Hippocampal formation (tissue), 2 donors: ENCODE measurements around the gene URB1.
A peak's percentile ranks its signal among the peaks of the same experiment; 100 is the strongest.
"Not testable (repeated sequence)": the region's sequence is repeated elsewhere in the genome, so short reads cannot be mapped to it uniquely, and the experiment has no call there.

ENCODE experiments used
- DNase-seq, 2 donors: peaks; one replicate each; lab custom pipeline; 2025; lab: John Stamatoyannopoulos, UW

URB1 gene

GRCh38 chr21:32319012-32319411 is 73.8 kb downstream of the URB1 start:
- no peak for DNase-seq

GRCh38 chr21:32317726-32318125 is 75.1 kb downstream of the URB1 start:
- DNase-seq, result no peak

DNA sequence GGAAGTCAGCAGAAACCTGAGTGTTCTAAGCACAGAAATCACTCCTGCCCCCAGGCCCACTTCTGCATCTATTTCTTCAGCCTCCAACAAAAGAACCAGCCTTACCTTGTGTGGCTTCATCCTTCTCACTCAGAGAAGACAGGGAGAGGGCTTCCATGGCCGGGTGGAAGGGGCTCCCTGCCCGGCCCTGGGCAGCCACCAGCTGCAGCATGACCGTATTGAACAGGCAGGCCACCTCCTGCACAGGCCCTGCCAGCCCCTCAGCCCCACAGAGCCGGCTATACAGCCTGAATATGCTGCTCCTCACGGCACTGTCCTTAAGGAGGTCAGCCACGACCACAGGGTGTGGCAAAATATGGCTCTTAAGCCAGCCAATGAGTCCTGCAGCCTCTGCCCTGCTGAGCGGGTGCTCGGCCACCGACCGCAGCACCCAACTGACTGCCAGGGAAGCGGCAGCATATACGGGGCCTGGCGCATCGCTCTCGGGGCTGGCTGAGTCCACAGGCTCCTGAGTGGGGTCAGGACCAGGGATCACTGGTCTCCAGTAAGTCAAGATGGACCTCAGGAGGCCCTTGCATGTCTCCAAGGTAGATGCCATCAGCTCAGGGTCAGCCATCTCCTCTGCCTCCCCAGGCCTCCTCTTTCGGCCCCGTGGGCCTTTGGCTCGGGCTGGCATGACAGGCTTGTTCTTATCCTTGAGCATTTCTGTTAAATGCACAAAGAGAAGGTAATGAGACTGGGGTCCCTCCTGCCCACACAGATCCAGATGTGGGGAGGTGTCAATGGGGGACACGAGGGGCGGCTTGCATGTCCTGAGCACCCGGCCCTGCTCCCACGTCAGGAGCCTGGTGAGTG is 76.2 kb downstream of the URB1 start:
- DNase-seq, result no peak

- no peak for DNase-seq
Measured at GRCh38 chr21:32315511-32316281, 77.1 kb downstream of the URB1 start.

- DNase-seq, result no peak
Measured at GRCh38 chr21:32314806-32315205, 78.0 kb downstream of the URB1 start.

DNA sequence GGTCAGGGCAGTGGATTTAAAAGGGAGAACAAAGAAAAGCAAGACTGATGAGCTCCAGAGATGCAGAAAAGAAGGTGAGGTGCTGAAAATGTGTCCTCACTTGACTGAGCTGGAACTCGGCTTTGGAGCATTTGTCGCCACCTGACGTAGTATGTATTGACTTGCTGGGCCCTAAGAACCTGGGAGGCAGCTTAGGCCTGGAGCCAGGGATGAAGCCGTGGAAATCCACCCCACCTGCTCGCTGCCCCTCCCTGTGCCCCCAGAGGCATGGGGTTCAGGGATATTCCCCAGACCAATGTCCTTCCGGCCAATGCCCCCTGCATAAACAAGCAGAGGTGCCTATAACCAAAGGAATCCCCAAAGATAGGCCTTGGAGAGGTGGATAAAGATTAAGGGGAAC is 79.8 kb downstream of the URB1 start:
- DNase-seq, result no peak

DNA sequence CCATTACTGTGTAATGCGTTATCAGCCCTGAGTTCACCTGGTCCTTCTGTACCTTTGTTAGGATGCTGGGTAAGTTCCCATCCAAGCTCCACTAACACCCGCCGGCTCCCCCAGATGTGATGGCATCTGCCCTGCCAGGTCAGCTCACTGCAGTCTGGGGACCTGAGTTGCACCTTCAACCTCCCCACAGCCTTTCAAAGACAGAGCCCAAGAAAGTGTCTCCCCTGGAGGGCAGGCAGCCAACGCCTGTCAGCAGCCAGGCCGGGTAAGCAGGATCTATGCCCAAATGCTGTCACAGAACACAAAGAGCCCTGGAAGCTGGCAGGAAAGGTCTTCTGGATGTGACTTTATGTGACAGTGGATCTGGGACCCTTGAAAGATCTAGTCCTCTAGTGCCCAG is 80.5 kb downstream of the URB1 start:
- DNase-seq, result peak in 1 of 2 donors; percentile 2

DNA sequence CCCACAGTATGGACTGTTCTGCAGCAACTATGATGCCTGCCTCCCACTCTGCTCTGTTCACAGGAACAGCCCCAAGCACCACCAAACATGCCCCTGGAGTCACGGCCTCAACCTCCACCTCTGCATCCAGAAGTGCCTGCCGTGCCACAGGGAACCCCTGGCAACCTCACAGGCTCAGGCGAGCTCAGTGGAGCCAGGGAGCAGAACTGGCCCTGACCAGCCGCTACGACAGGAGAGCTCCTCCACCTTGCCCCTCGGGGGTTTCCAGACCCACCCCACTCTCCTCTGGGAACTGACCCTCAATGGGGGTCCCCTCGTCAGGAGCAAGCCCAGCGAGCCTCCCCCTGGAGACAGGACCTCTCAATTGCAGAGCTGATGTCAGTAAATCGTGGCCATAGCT is 81.2 kb downstream of the URB1 start:
- no peak for DNase-seq

DNA sequence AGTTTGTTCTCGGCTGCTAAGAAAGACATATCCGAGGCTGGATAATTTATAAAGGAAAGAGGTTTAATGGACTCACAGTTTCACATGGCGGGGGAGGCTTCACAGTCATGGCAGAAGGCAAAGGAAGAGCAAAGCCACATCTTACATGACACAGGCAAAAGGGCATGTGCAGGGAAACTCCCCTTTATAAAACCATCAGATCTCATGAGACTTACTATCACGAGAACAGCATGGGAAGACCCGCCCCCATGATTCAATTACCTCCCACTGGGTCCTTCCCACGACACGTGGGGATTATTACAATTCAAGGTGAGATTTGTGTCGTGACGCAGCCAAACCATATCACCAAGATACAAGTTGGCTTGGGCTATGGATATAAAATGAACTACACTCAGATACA is 81.8 kb downstream of the URB1 start:
- not testable (repeated sequence) for DNase-seq

DNA sequence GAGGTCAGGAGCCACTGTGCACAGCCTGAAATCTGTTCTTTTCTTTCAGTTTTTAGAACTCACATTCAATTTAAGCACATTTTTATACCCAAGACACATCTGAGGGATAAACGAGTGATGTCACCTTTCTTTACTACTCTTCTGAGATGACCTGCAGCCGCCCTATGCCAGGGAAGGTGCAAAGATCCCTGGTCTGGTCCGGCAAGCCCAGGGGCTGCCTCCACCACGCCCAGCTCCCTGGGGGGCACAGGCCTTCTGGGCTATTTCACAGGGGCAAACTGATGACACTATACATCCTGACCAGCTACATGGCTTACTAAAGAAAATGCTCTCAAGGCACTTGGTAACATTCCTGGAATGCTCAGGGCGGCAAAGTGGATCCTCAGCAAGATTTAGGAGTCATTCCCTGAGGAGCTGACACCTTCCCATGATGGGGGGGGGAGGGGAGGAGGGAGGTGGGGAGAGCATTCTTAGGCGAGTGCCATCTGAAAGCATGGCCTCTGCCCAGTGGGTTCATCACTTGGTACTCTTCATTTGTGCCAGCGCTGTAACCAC is 82.8 kb downstream of the URB1 start:
- no peak for DNase-seq

- DNase-seq, result no peak
Measured at GRCh38 chr21:32308696-32309095, 84.1 kb downstream of the URB1 start.

- no peak for DNase-seq
Measured at GRCh38 chr21:32307706-32308105, 85.1 kb downstream of the URB1 start.

DNA sequence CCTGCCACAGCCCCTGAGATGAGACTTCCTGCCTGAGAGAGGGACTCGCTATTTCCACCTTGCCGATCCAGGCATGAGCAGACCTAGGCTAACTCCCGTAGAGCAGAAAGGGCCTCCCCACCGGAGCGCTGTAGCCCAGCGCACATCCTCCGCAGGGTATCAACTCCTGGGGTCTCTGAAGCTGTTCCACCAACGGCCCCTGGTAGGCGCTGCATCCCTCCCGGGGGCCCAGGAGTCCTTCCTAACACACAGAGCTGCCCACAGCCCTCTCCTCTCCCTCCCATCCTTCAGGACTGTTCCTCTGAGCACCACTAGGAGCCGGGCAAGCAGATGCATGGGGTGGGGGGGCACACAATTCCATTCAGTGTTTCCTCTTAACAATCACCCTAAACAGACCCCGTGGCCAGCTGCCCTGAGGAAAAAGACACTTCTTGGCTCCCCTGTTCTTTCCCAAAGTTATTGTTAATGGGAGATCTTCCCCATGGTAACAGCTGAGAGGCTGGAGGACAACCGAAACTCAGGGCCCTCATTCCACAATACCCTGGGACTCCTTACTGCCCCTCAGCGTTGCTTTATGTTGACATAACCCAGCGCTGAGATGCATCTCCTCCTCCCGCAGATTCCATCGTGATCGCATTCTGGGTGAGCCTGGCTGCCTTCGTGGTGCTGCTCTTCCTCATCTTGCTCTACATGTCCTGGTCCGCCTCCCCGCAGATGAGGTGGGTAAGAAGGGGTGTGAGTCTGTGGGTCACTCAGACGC is 86.6 kb downstream of the URB1 start:
- DNase-seq, result peak; percentile 83 to 84

DNA sequence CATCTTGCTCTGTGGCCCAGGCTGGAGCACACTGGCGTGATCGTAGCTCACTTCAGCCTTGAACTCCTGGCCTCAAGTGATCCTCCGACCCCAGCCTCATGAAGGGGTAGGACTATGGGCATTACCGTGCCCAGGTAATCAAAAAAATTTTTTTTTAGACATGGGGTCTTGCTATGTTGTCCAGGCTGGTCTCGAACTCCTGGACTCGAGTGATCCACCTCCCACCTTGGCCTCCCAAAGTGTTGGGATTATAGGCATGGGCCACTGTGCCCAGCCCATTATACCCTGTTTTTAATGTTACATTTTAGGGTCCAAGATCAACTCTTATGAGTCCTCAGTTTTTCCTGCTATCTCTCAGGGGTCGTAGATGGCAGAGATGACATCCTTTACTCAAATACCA is 87.8 kb downstream of the URB1 start:
- no peak for DNase-seq

DNA sequence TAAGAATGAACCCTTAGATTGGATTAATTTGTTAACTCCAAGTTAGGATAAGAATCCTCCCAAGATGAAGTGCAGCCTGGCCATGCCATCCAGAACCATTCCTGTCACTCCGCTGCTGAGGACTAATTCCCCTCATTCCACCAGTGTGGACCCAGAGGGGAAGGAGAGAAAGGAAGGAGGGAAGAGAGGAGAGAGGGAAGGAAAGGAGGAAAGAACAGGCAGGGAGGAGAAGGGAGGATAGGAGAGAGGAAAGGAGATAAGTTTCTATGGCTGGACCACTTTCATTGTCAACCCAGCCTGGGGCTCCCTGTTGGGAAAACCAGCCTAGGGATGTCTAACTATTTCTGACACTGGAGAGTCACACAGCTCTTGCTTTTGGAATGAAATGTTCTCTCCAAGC is 89.4 kb downstream of the URB1 start:
- no peak for DNase-seq

DNA sequence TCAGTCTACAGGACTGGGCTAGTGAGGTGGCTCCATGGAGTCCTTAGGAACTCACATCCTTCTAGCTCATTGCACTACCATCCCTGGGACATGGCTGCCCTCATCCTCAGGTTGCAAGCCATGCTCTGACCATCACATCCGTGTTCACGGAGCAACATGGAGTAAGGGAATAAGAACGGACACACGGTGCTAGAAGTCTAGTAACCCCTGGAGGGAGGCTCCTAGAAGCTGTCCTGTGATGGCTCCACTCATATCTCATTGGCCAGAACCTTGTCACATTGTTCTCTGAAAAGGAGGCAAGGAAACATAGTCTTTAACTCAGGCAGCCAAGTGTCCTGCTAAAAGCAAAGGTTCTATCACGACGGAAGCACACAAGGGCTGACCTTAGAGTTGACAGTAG is 90.3 kb downstream of the URB1 start:
- DNase-seq, result no peak

DNA sequence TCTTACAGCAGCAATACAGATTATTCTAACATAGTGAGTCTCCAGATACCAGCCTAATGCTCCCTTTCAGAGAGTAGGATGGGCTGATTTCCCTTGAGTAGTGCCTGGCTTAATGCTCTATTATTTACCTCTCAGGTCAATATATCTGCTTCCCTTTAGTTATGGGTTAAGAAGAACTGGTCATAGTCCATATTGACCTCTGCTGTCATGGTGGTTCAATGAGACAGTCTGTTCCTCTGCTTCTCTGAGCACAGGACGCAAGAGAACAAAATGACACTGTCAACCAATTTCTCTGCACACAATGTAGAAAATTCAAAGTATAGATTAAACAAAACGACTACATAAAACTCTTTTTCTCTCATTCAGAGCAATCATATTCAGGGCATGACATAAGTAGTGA is 91.2 kb downstream of the URB1 start:
- no peak for DNase-seq

- DNase-seq, result no peak
Measured at GRCh38 chr21:32300117-32300681, 92.6 kb downstream of the URB1 start.

DNA sequence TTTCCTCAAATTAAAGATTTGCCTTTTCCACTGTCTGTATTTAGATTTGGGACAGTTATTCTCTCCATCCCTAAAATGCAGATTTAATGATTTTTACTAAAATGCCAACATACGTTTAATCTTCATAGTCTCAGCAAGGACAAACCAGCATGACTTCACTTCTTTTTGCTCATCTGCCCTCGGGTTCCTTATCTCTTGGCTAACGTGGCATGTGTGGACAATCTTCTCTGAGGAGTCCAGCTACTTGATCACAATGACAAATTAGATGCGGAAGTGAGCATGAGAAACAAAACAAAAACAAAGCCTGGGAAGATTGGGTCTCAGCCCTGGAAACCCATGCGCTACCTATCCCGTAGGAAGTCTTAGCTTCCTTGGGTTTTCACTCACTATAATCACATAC is 93.1 kb downstream of the URB1 start:
- no peak for DNase-seq

DNA sequence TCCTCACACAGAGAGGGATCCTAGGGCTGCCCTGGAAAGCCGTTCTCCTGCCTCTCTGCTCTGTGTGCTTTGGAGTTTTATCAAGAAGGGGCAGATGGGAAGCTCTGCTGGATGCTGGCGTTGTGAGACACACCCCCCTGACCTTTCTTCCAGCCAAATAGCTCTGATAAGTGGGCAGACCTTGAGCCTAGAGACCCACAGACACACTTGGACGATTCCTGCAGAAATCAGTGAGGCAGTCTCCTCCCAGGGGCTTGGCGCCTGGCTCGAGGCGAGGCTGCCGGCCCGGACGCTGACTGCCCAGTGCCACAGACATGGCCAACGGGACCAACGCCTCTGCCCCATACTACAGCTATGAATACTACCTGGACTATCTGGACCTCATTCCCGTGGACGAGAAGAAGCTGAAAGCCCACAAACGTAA is 94.1 kb downstream of the URB1 start, which contains the start of gene MRAP:
Gene MRAP, plus strand, starts transcription at position 198 of the 424 bp plus-strand sequence. Its CDS starts 117 bp downstream, at position 315.
- DNase-seq, result no peak

DNA sequence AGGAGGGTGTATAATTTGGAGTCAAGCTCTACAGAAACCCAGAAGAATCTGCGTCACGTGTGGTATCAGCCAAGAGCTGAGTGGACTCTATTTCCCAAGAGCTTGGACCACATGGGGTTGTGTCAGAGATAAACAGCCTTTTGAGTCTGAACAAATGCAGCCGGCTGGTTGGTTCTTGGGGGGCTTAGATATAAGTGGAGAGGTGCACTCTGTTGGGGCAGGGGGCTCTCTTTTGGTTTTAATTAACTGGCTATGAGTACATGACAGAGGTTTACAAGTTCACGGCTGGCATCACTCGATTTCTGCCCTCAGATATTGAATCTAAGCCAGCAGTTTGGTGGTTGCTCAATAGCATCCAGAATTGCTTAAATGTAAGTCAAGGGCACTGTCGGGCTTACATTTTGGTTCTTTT is 94.7 kb downstream of the URB1 start:
- no peak for DNase-seq

GRCh38 chr21:32297449-32297848 is 95.4 kb downstream of the URB1 start:
- DNase-seq, result no peak
